ENCODE measurements around the gene DYRK3. TPM values are rescaled to one million over a fixed set of nuclear protein-coding genes. Genes with fewer than 3 reads are reported as not detected.
A peak's percentile ranks its signal among the peaks of the same experiment; 100 is the strongest.

DYRK3 gene
- total RNA-seq, 1 experiment from 2014 or later, result 30.5 TPM

DNA sequence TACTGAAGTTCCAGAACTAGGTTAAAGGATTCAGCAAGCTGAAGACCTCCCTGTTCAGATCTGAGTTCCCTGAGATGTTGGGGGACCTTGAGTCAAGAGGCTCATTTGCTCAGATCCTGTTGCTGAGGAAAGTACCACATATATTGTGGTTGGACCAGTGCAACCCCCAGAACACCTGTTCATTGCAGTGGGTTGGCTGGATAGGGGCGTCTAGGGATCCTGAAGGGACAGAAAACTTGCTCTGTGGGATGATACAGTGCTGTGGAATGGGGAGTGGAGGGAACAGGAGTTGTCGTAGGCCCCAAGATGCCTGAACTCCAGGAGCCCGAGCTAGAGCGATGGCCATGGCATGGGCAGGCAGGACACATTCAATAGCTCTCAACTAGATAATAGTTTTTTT lies 24.8 kb downstream of the DYRK3 start:
- peak; percentile 61 for DNase-seq (ENCODE audit: low read depth)

DNA sequence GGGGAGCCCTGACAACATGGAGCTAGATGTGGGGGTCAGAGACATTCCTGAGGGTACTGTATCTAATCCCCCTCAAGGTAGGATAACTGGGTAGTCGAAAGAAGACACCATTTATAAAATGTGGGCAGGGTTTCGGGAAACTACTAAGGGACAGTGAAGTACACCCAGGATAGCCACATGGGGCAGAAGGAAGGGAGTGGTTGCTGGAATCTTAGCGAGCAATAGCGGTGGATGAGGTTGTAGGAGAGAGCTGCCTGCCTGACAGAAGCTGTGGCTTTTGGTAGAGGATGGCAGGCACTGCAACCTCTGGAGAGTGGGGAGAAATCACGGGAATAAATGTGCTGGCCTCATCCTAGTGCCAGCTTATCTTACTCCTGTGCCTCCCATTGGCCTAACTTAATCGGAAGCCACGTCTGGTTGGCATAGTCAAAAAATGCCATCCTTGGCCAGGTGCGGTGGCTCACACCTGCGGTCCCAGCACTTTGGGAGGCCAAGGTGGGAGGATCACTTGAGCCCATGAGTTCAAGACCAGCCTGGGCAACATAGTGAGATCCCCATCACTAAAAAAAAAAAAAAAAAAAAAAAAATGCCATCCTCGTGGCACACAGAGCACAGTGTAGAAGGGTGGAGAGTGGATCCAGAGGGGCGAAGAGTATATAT lies 26.0 kb downstream of the DYRK3 start:
- DNase-seq (ENCODE audit: low read depth), result no peak

DNA sequence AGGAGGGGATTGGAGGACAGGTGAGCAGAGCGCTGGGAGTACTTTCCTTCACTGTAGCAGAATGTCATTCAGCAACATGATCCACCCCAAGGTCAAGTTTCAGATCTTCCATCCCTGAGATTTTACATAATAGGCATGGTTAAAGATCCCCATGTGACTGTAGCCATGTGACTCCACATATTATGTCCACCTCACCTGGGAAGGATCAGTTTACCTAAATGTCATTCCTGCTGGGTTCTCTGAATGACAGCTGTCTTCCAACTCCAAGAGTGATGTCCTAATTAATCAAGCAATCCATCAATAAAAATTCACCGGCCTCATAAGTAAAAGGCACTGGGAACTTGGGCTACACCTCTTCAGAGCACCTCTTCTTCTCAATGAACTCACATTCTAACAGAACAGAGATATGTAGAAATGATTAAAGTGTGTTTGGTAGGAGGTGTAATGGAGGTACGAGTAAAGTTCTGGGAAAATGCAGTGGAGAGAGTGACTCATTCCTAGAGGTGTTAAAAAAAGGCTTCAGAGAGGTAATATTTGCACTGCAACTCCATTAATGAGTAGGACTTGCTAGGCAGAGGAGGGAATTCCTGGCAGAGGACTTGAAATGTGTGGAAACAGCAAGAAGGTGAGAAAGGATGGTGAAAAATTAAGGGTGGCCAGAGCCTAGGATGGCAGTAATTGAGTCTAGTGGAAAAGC lies 27.2 kb downstream of the DYRK3 start:
- DNase-seq (ENCODE audit: low read depth), result no peak

DNA sequence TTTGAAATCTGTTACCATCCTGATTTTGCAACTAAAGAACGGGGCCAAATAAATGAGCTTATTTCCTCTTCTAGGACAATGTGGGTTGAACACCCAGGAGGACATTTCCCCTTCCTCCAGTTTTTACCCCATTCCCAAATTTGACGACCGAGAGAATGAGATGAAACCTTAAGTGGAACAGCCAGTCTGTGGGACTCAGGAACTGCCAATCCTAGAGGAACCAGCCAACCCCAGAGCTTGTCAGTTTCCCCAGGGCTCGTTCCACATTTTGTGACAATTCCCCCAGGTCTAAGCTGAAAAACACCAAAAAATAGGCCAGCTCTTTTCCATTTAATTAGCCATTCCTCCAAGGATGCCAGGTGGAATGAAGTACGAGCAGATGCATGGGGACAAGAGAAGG lies 28.0 kb downstream of the DYRK3 start:
- DNase-seq (ENCODE audit: low read depth), result no peak

DNA sequence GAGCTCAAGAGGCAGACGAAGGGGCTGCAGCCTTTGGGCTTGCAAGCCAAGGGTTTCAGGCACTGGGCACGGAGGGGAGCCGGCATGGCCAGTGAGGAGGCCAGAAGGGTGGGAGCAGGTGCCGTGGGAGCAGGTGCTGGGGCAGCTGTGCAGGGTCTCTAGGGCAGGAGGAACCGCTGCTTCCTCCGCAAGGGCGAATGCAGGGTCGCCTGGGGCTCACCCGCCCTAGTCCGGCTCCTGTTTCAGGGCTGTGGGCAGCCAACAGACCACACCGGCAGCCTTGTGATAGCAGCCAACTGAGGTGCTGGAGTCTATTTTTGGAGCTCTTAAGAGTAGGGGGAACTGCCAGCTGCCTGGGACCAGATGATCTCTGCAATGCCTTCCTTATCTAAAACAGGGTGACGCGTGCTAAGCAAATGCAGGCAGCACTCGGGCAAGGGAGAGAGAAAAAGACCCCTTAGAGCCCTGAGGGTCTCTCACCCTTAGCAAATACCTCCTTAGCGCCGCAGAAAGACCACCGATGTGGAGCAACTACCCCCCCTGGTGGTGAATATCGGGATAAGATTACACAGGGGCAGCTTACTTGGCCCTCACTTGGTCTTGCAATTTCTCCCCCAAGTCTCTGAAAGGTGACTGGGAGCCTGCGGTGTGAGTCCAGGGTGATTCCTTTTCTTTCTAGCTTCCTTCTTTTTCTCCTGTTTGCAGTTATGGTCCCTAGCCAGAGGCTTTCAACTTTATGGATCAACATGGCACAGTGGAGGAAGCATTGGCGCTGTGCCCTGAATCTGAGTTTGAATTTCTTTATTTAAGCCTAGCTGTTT lies 28.7 kb downstream of the DYRK3 start:
- DNase-seq (ENCODE audit: low read depth), result peak; percentile 59

DNA sequence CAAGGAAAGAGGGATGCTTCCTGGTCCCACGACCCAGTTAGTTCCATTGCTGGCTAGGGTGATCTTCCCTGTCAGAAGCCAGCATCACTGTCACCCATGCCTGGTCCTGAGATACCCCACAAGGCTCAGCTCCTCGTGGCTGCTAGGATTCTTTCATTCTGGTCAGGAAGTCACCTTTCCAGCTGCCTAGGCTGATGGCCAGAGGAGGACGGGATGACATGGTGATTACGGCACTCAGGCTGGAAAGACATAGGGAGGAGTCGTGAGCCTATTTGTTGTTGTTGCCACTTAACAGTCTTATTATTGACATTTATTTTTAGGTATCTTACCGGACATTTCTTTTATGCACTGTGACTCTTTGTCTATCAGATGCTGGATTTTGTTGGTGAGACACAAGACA lies 29.4 kb downstream of the DYRK3 start:
- no peak for DNase-seq (ENCODE audit: low read depth)

DNA sequence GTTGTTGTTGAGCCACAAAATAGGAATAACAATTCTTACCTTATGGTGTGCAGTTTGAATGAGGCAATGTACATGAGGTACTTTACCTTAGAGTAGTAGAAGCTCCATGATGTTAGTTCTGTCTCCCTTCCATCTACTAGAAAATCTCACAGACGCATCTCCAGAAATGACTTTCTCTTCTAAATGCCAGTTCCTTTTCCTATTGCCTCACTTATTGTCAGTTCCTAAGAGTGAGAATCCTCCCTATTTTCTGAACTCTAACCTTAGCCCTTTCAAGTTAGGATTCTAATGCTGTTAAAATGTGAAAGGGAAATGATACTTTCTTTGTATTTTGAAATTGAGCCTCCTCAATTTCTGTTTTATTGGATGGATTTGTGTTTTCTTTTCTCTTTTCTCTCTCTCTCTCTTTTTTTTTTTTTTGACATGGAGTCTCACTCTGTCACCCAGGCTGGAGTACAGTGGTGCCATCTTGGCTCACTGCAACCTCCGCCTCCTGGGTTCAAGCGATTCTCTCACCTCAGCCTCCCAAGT lies 30.8 kb downstream of the DYRK3 start:
- DNase-seq (ENCODE audit: low read depth), result no peak

DNA sequence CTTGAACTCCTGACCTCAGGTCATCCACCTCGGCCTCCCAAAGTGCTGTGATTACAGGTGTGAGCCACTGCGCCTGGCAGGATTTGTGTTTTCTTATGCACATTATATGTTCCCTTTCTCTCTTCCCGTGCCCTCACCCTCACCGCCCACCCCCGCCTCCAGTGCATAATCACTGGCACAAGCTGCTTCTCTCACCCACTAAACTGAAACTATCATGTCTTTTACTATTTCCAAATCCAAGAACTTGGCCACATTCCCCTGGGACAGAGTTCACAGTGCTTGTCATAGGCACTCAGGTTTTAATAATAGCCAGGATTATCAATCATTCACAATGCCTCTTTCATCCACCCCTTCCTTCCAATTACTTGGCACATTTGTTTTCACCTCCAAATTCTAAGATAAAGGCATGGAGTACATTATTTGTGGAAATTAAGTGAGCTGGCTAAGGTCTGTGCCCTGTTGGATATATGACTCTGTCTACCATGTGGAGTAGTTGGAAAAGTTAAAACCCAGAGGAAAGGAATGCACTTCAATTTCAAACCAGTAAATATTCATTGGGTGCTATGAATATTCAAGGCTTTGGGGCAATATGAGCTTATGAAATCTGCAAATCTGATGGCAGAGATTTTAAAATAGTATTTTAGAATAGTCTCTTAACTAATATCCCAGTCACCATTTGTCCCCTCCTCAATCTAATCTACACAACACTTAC lies 31.8 kb downstream of the DYRK3 start:
- DNase-seq (ENCODE audit: low read depth), result no peak

DNA sequence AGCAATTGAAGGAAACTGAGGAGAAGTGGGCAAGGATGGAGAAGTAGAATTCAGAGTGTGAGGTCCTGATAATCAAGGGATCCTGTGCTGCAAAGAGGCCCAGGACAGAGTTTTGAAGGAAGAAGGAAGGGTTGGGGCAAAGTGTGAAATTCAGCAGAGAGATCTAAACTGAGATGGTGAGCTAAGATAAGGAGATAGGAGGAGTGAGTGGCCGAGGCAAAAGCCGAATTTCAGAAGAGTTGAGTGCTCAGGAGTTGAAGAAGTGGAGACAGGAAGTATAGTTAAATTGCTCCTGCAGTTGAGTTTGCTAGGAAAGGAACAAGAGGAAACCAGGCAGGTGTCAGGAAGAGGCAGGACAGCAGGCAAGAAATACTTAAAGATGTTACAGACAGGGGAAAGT lies 33.0 kb downstream of the DYRK3 start:
- no peak for DNase-seq (ENCODE audit: low read depth)

DNA sequence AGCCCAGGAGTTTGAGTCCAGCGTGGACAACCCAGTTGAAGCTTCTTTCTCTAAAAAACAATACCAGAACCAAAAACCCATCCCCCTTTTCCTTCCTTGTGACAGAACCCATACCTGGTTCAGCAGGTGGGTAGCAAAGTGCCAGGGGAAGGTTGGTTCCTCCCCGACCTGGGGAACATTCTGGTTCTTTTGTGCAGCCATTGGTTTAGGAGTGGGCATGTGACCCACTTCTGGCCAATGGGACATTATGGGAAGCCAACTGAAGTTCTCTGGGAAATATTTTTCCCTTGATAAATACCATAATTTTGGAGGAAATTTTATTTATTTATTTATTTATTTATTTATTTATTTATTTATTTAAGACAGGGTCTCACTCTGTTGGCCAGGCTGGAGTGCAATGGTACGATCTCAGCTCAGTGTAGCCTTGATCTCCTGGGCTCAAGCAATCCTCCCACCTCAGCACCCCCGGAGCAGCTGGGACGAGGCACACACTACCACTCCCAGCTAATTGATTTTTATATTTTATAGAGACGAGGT lies 33.6 kb downstream of the DYRK3 start:
- DNase-seq (ENCODE audit: low read depth), result no peak

DNA sequence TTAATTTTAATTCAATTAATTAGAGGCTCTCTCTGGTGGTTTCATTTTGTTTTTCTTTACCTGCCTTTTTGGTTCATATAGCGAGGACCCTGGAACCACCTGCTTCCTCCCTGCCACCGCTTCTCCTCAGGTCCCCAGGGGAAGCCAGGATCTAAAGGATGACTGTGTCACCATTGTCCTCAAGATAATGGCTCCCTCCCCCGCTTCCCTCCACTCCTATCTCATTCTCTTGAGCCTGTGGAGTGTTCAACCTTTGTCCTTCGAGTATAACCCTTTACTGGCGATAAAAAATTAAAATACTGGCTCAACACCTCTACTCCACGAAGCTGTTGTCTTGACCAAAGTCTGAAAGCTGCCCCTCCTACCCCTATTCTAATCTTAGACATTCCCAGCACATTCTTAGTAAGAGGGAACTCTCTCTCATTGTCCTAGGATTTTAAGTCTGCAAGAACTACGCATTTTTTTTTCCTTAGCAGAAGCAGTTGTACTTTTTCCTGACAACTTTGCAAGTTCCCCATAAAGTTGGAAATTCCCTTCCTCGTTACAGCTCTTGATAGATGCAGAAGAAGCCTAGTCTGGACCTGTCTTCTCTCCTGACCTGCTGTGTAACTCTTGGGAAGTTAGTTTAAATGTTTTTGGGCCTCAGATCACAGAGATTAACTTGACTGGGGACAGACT lies 36.8 kb downstream of the DYRK3 start:
- no peak for DNase-seq (ENCODE audit: low read depth)

DNA sequence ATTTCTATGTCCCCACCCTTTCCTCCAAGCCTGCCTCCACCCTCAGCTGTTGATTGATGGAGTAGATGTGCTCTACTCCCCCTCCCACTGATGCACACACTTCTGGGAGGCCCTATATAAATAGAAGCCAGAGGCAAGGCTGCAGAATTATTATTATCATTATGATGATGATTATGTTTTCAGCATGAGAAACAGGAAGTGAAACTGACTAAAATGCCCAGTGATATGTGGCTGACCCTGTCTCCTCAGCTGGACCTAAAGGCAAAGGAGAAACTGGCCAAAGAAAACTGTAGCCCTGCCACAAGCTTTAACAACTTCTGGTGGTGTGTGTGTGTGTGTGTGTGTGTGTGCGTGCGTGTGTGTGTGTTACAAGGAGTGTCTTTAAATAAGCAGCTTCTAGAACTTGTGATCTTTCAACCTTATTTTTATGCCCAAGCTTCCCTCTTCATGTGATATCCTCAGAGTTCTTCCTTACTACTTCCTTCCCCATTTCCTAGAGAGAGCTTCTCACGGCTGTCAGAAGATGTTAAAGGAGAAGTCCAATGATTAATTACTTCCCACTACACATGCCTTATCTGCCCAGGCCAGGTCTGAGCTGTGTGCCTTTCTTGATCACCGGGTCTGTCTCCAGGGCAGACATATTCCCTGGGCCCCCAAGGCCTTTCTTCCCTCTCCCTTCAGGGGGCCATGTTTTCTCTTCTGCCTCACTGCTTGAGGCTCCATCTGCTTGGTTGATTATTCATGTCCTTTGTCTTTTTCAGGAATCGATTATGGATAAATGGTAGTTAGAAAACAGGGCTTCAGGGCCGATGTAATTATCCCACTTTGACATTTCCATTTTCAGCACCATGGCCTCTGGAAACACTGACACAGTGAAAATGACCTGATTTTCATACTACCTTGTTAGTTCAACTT lies 37.8 kb downstream of the DYRK3 start:
- peak; percentile 59 for DNase-seq (ENCODE audit: low read depth)

DNA sequence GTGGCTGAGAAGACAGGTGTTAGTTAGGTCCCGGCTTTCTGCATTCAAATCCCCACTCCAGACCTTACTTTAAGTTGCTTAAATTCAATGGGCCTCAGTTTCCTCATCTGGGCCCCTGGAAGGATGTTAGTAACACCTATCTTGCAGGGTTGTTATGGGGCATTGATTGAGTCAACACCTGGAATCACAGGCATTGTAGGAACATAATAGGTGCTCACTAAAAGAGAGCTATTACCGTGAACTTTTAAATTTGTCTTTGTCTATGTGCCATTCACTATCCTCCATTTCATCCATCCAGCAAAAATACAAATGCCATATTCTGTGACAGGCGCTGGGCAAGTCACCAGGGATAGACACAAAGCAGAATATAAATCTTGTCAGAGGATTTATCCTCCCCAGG lies 38.9 kb downstream of the DYRK3 start:
- DNase-seq (ENCODE audit: low read depth), result no peak

DNA sequence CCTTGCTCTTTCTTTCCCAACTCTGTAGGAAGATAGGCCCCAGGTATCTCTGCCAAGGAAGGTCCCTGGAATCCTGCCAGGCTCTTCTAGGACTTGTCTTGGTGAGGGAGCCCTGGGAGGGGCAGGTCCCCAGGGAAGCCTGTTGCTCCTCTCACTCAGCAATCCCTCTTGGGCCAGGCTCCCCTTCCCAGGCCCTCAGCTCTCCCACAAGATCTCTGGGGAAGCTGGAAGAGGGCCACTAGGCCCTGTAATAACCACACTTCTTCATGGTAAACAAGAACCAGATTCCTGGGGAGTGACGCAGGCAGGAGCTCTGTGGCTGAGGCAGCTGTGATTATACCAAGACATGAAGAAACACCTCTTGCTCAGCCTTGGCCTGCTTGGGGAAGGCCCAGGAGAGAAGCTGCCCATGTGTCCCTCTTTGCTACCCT lies 39.4 kb downstream of the DYRK3 start:
- DNase-seq (ENCODE audit: low read depth), result peak; percentile 99

DNA sequence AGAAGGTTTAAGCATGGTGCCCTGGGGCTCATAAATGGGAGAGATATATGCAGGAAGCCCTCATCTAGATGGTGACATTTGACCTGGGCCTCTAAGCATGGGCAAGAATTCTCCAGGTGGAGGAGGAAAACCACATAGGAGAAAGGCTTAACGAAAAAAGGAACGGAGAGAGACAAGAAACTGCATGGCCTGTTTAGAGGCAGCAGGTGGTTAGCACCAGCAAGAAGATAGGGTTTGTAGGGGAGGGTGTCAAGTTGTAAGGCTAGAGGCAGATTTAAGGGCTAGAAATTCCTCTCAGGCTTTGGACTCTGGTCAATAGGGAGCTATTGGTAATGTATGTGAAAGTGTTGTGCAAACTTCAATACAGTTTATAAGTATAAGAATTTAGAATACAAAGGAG lies 41.2 kb downstream of the DYRK3 start:
- DNase-seq (ENCODE audit: low read depth), result no peak

DNA sequence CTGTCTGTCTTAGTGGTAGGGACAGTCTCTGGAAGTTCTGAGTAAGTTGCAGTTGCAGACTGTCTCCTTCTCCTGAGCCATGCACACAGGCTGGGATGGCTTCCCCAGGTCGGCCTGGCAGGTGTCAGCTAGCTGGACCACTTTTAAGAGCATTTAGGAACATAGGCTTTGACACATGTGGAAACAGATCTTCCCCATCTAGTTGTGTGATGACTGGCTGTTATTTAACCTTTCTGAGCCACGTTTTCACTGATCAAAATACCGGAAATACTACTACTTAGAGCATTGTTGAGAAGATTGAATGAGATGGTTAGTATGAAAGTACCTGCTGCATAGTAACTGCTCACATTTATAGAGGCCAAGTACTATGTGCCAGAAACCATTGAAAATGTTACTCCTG lies 43.2 kb downstream of the DYRK3 start:
- no peak for DNase-seq (ENCODE audit: low read depth)

DNA sequence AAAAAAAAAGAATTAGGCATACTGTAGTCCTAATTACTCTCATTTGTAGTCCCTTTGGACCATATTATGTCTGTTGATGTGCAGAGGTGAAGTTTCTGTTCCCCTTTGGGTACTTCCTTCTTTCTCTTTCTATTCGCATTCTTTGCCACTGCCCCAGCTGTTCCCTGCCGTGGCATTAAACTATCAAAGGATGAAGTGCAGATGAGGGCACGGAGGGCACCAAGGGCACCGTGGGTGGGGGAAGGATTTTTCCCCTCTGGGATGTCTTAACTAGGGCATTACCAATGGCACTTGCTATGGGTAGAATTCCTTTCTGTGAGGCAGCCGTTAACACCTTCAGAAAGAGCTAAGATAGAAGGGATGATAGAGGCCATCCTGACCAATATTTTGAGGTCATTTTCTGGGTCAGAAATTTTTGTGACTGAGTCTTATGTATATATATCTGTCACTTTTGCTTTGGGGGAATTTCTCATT lies 44.4 kb downstream of the DYRK3 start:
- no peak for DNase-seq (ENCODE audit: low read depth)

DNA sequence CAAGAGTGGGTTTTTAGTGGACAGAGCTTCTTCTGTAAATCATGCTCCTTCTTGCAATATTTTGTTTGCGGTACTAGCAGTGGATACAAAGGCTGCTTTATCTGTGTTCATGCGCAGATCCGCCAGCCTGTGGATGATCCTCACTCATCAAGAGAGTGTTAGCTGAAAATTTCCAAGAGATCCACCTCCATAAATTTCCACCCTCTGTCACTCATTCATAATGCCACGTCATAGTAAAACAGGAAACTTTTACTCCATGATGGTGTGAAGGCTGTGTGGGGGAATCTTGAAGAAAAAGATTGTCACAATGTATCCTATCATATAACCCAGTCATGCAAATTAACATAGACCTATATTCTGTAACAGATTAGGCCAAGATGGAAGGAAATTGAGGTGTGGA lies 44.9 kb downstream of the DYRK3 start:
- no peak for DNase-seq (ENCODE audit: low read depth)

DNA sequence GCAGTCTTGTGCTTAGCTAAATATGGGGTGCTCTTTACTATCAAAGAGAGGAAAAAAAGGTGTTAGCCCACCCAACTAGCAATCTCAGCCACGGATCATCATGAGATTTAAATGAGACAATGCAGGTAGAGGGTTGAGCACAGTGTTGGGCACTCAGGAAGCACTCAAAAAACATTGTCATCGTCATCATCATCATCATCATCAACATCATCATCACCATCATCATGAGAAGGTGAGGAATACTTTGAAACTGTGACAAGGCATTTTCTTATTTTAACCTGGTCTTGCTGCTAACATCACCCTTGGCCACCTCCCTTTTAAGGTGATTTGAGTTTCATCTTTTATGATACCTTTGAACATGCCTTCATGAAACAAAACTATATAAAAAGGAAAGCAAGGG lies 46.0 kb downstream of the DYRK3 start:
- DNase-seq (ENCODE audit: low read depth), result no peak

DNA sequence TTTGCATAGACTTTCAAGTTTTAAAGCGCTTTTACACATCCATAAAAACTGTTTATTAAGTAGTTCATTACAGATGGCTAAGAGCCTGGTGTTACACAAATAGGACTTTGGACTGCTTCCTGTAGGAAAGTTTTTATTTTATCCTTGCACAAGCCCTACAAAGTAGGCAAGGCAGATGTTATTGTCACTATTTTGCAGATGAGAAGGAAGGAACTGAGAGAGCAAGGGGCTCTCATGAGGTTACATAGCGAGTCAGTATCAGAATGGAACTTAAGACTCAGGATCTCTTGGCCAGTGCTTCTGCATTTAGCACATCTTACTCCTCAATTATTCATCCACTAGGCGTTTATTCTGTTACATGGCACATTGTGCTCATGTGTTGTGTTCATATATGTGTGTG lies 46.8 kb downstream of the DYRK3 start:
- no peak for DNase-seq (ENCODE audit: low read depth)

All from LHCN-M2 (cell line).